OCI-LY7 (cell line): ENCODE measurements around the gene RSPH10B. TPM values are rescaled to one million over a fixed set of nuclear protein-coding genes. Genes with fewer than 3 reads are reported as not detected.
"Not testable (repeated sequence)": the region's sequence is repeated elsewhere in the genome, so short reads cannot be mapped to it uniquely, and the experiment has no call there.

ENCODE experiments used
- BruUV-seq: library from RNA; stranded (reverse); fragments of 400-500 nt; replicated peaks from 2 replicates; lab custom pipeline; 2021; lab: Mats Ljungman, UMichigan
- CTCF ChIA-PET: fragments of 300-600 bp; sonication (Branson Sonifier 250); formaldehyde crosslinking; loops from one replicate; lab custom pipeline; 2022; ENCODE audit warnings: antibody characterized with exemption; ENCODE audit not compliant: unreplicated experiment; lab: Charles Lee
- POLR2A ChIA-PET: fragments of 300-600 bp; sonication (Branson Sonifier 250); formaldehyde crosslinking; loops from one replicate; lab custom pipeline; 2022; ENCODE audit warnings: antibody characterized with exemption; lab: Charles Lee
- DNase-seq: peaks from one replicate; pipeline ENCODE4 v3.0.0-alpha.2; 2015; ENCODE audit warnings: low spot score
- H2AFZ ChIP-seq: fragments of 200-600 bp; sonication (generic), shearing (Covaris generic); 2 replicates; pipeline ENCODE4 v1.6.1; 2014; ENCODE audit warnings: mild to moderate bottlenecking, antibody characterized with exemption, low read length, moderate library complexity
- H3K27ac ChIP-seq: fragments of 200-600 bp; sonication (generic); 2 replicates; pipeline ENCODE4 v1.5.1; 2014; ENCODE audit warnings: mixed run types, low read depth, mild to moderate bottlenecking, moderate library complexity, low read length, inconsistent platforms; ENCODE audit not compliant: poor library complexity, severe bottlenecking
- H3K36me3 ChIP-seq: fragments of 200-600 bp; sonication (generic); 2 replicates; pipeline ENCODE4 v1.6.1; 2014; ENCODE audit warnings: mild to moderate bottlenecking, antibody characterized with exemption, low read length, moderate library complexity, mixed read lengths; ENCODE audit not compliant: insufficient read depth
- H3K4me1 ChIP-seq: fragments of 200-600 bp; sonication (generic); 2 replicates; pipeline ENCODE4 v1.5.1; 2014; ENCODE audit warnings: mild to moderate bottlenecking, low read length; ENCODE audit not compliant: insufficient read depth, poor library complexity, severe bottlenecking
- H3K4me2 ChIP-seq: fragments of 200-600 bp; sonication (generic); 2 replicates; pipeline ENCODE4 v1.6.1; 2014; ENCODE audit warnings: mild to moderate bottlenecking, low read length
- H3K4me3 ChIP-seq: fragments of 200-600 bp; sonication (generic); 2 replicates; pipeline ENCODE4 v1.5.1; 2014; ENCODE audit warnings: mild to moderate bottlenecking, low read depth, low read length; ENCODE audit not compliant: poor library complexity, severe bottlenecking
- H3K79me2 ChIP-seq: fragments of 200-600 bp; sonication (generic); 2 replicates; pipeline ENCODE4 v1.6.1; 2016; ENCODE audit warnings: low read depth, mild to moderate bottlenecking, low read length, moderate library complexity, mixed read lengths; ENCODE audit not compliant: insufficient read depth
- H3K9me2 ChIP-seq: fragments of 200-600 bp; sonication (generic); 2 replicates; pipeline ENCODE4 v1.6.1; 2016; ENCODE audit warnings: mild to moderate bottlenecking, low read length, mixed read lengths; ENCODE audit not compliant: insufficient read depth
- H3K9me3 ChIP-seq: fragments of 200-600 bp; sonication (generic); 2 replicates; pipeline ENCODE4 v1.6.1; 2014; ENCODE audit warnings: mild to moderate bottlenecking, mixed run types, low read length, mixed read lengths
- H4K20me1 ChIP-seq: fragments of 200-600 bp; sonication (generic); 2 replicates; pipeline ENCODE4 v1.6.1; 2014; ENCODE audit warnings: mild to moderate bottlenecking, antibody characterized with exemption, low read length, moderate library complexity, mixed read lengths; ENCODE audit not compliant: insufficient read depth
- CTCF ChIP-seq: fragments of 200-600 bp; sonication (generic); conservative IDR thresholded peaks from 2 replicates; pipeline ENCODE4 v1.5.1; 2014; ENCODE audit warnings: mild to moderate bottlenecking, antibody characterized with exemption, low read length, moderate library complexity, mixed read lengths
- EZH2phosphoT487 ChIP-seq: fragments of 200-600 bp; sonication (generic); IDR thresholded peaks from 2 replicates; pipeline ENCODE4 v1.6.1; 2018; ENCODE audit warnings: low read depth, borderline replicate concordance, mild to moderate bottlenecking, mixed run types, antibody characterized with exemption, low read length, moderate library complexity, mixed read lengths
- intact Hi-C: fragments of 100-400 bp; cut with micrococcal nuclease; formaldehyde crosslinking; loops from one replicate; pipeline ENCODE4 v1.10.0; 2022; ENCODE audit not compliant: unreplicated experiment
- total RNA-seq, 2 experiments: library from RNA; depleted of rRNA in 1 of 2; stranded (reverse); fragments of >200 nt in 1 of 2; shearing (Covaris generic) in 1 of 2; gene quantifications; 2 replicates each; pipeline ENCODE4 v1.2.3, GENCODE V29; 2014 to 2022

RSPH10B gene
- total RNA-seq, 2 experiments from 2014 or later: 0.09 to 0.29 TPM

GRCh38 chr7:6008668-6009611, 38.5 kb upstream of the RSPH10B start, which contains the start of the genes AIMP2 and PMS2:
Gene AIMP2, plus strand, starts transcription at chr7:6009272. Its CDS starts 92 bp downstream, at chr7:6009364.
Gene PMS2, minus strand, starts transcription at chr7:6009049. Its CDS starts 30 bp downstream, at chr7:6009019.
- Histone ChIP-seq H3K27ac (peak within 1 kb of the TSS; percentile 57), H3K4me1 (peaks cover 40% of the 10 kb centered on the region), H3K79me2 (peaks cover 47% of the 10 kb centered on the region), H3K9me2 (no peaks in the 10 kb centered on the region), H4K20me1 (no peaks in the 10 kb centered on the region), H3K4me2 (peak within 1 kb of the TSS; percentile 82), H3K4me3 (peak within 1 kb of the TSS; percentile 91), H3K36me3 (peaks cover 49% of the 10 kb centered on the region; the same call in 1 of the 2 replicates), H3K9me3 (no peaks in the 10 kb centered on the region), H2AFZ (peak within 1 kb of the TSS; percentile 60; the same call in 1 of the 2 replicates)
- peak; percentile 97 for DNase-seq
- CTCF ChIA-PET: interaction anchor here (1.2 kb wide), 1 partner anchor 18 kb away, joined by 3 read pairs; no protein-coding TSS in a partner anchor
- TF ChIP-seq CTCF: peak; percentile 36
- no peak for TF ChIP-seq EZH2phosphoT487
- POLR2A ChIA-PET: interaction anchor here (0.6 to 2.9 kb wide), 12 partner anchors 8 to 341 kb away, joined by 3 to 9 read pairs (median 4); no protein-coding TSS in a partner anchor
- BruUV-seq: TSS peak; percentile 88
- intact Hi-C loops: loop anchor here (10.0 kb wide), 1 partner anchor 426 kb away; no protein-coding TSS in a partner anchor

- not testable (repeated sequence) for BruUV-seq, H3K9me2 ChIP-seq, H4K20me1 ChIP-seq, H2AFZ ChIP-seq, H3K9me3 ChIP-seq
- CTCF ChIA-PET: interaction anchor here (0.6 to 1.3 kb wide), 3 partner anchors 11 to 159 kb away, joined by 3 to 5 read pairs (median 4); no protein-coding TSS in a partner anchor
- peak overlapping the region; percentile 91 for H3K4me3 ChIP-seq
- peak overlapping the region; percentile 57 for H3K27ac ChIP-seq
- intact Hi-C loops: loop anchor here (10.0 kb wide), 1 partner anchor 427 kb away; no protein-coding TSS in a partner anchor
- H3K79me2 ChIP-seq: peaks cover 47% of the 10 kb centered on the region
- POLR2A ChIA-PET: interaction anchor here (0.6 to 2.9 kb wide), 13 partner anchors 11 to 342 kb away, joined by 3 to 9 read pairs (median 4); no protein-coding TSS in a partner anchor
- H3K36me3 ChIP-seq: peaks cover 48% of the 10 kb centered on the region
- peak; percentile 53 for DNase-seq
- peak overlapping the region; percentile 55 for H3K4me2 ChIP-seq
- H3K4me1 ChIP-seq: peaks cover 40% of the 10 kb centered on the region
Measured at GRCh38 chr7:6007835-6008590, 37.5 kb upstream of the RSPH10B start.
